Mesenchymal stem cell (in vitro differentiated cells and primary cell): ENCODE measurements around the gene TMEM117.

Source experiments
- DNase-seq: peaks from one replicate; pipeline ENCODE4 v3.0.0-alpha.2; 2013
- H2AFZ ChIP-seq: one replicate; pipeline ENCODE4 v1.6.1; 2013; ENCODE audit warnings: low read depth, mild to moderate bottlenecking, control low read depth, inconsistent platforms, low read length, moderate library complexity
- H2AK5ac ChIP-seq: 2 replicates; pipeline ENCODE4 v1.6.1; 2013; ENCODE audit warnings: low read length, moderate library complexity, mild to moderate bottlenecking, inconsistent platforms; ENCODE audit not compliant: severe bottlenecking
- H2BK120ac ChIP-seq: one replicate; pipeline ENCODE4 v1.6.1; 2013; ENCODE audit warnings: low read depth, mild to moderate bottlenecking, inconsistent platforms, low read length, moderate library complexity
- H2BK12ac ChIP-seq, 2 experiments: one replicate each; pipeline ENCODE4 v1.6.1; 2013; ENCODE audit warnings: inconsistent platforms in 2 of 2, low read length in 2 of 2, mild to moderate bottlenecking in 2 of 2, moderate library complexity in 2 of 2, control low read depth in 1 of 2
- H2BK15ac ChIP-seq: one replicate; pipeline ENCODE4 v1.6.1; 2013; ENCODE audit warnings: mild to moderate bottlenecking, low read depth, inconsistent platforms; ENCODE audit not compliant: poor library complexity, severe bottlenecking
- H2BK5ac ChIP-seq: 2 replicates; pipeline ENCODE4 v1.6.1; 2013; ENCODE audit warnings: low read depth, mild to moderate bottlenecking, low read length, control low read depth, inconsistent platforms; ENCODE audit not compliant: poor library complexity, severe bottlenecking
- H3K14ac ChIP-seq, 2 experiments: one replicate each; pipeline ENCODE4 v1.6.1; 2013; ENCODE audit warnings: inconsistent platforms in 2 of 2, low read length in 2 of 2, control low read depth in 1 of 2, mild to moderate bottlenecking in 1 of 2, moderate library complexity in 1 of 2
- H3K18ac ChIP-seq, 2 experiments: one replicate each; pipeline ENCODE4 v1.6.1; 2013; ENCODE audit warnings: inconsistent platforms in 2 of 2, low read length in 2 of 2, control low read depth in 1 of 2, low read depth in 1 of 2, mild to moderate bottlenecking in 1 of 2
- H3K23ac ChIP-seq, 2 experiments: one replicate each; pipeline ENCODE4 v1.6.1; 2013; ENCODE audit warnings: inconsistent platforms in 2 of 2, low read length in 2 of 2, mild to moderate bottlenecking in 2 of 2, moderate library complexity in 2 of 2, control low read depth in 1 of 2
- H3K27ac ChIP-seq: 2 replicates; pipeline ENCODE4 v1.5.1; 2013; ENCODE audit warnings: mild to moderate bottlenecking, moderate library complexity, low read length, control low read depth, inconsistent platforms; ENCODE audit not compliant: poor library complexity, severe bottlenecking
- H3K27me3 ChIP-seq, 2 experiments: 2 replicates each; pipeline versions ENCODE4 v1.6.1 to v1.7.0; 2013; ENCODE audit warnings: low read length in 2 of 2, mild to moderate bottlenecking in 2 of 2, moderate library complexity in 2 of 2, control low read depth in 1 of 2, inconsistent platforms in 1 of 2; ENCODE audit not compliant: control insufficient read depth in 1 of 2, insufficient read depth in 1 of 2
- H3K36me3 ChIP-seq, 2 experiments: 2 replicates each; pipeline versions ENCODE4 v1.6.1 to v1.7.0; 2013; ENCODE audit warnings: low read length in 2 of 2, control low read depth in 1 of 2, inconsistent platforms in 1 of 2, low read depth in 1 of 2, mild to moderate bottlenecking in 1 of 2; ENCODE audit not compliant: insufficient read depth in 2 of 2, control insufficient read depth in 1 of 2
- H3K4ac ChIP-seq, 2 experiments: one replicate each; pipeline ENCODE4 v1.6.1; 2013; ENCODE audit warnings: inconsistent platforms in 2 of 2, low read length in 2 of 2, mild to moderate bottlenecking in 2 of 2, moderate library complexity in 2 of 2, control low read depth in 1 of 2, low read depth in 1 of 2
- H3K4me1 ChIP-seq: 2 replicates; pipeline ENCODE4 v1.6.1; 2013; ENCODE audit warnings: low read depth, low read length, control low read depth; ENCODE audit not compliant: control insufficient read depth, insufficient read depth
- H3K4me2 ChIP-seq: 2 replicates; pipeline ENCODE4 v1.6.1; 2013; ENCODE audit warnings: low read length, mild to moderate bottlenecking, inconsistent platforms; ENCODE audit not compliant: poor library complexity, severe bottlenecking
- H3K4me3 ChIP-seq, 2 experiments: 2 replicates each; pipeline versions ENCODE4 v1.5.1 to v1.7.0; 2013; ENCODE audit warnings: low read length in 2 of 2, mild to moderate bottlenecking in 2 of 2, control low read depth in 1 of 2, low read depth in 1 of 2; ENCODE audit not compliant: insufficient read depth in 1 of 2
- H3K79me1 ChIP-seq: replicated peaks from 2 replicates; pipeline ENCODE4 v1.6.1; 2013; ENCODE audit warnings: mild to moderate bottlenecking, control low read depth, low read length, inconsistent platforms; ENCODE audit not compliant: poor library complexity, severe bottlenecking
- H3K9ac ChIP-seq: 2 replicates; pipeline ENCODE4 v1.7.0; 2013; ENCODE audit warnings: mild to moderate bottlenecking, low read length, moderate library complexity
- H3K9me3 ChIP-seq: 2 replicates; pipeline ENCODE4 v1.7.0; 2013; ENCODE audit warnings: mild to moderate bottlenecking, low read length; ENCODE audit not compliant: control insufficient read depth
- H4K8ac ChIP-seq: one replicate; pipeline ENCODE4 v1.6.1; 2013; ENCODE audit warnings: inconsistent platforms, mild to moderate bottlenecking, low read length, moderate library complexity
- H4K91ac ChIP-seq: one replicate; pipeline ENCODE4 v1.6.1; 2013; ENCODE audit warnings: mild to moderate bottlenecking, low read length, inconsistent platforms
- WGBS: methylation state at CpG from one replicate; pipeline ENCODE4 v1.1.7; 2013; ENCODE audit warnings: mixed read lengths; 5-methylcytosine and 5-hydroxymethylcytosine counted together

The TMEM117 gene

DNA sequence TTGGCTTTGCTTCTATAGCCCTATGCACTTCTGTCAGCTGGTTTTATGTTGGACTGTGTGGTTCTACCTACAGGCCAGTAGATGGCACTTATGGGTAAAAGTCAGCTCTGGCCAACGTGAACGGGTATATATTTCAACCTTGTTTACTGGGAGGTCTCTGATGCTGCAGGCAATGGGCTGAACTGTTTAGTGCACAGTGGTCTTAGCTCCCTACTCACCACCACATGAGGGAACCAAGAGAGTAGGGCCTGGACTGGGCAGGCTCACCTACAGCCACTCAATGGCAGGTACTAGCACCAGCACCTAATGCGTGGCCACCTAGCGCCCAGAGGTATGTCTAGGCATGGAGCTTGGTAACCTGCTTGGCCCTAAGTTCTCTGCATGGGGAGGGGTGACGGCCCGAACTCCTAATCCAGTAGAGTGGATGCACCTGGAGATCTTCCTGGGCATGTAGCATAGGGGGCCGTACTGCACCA lies 481.8 kb downstream of the TMEM117 start:
- H3K9me3 ChIP-seq, result peaks cover 7% of the 10 kb centered on the region
- H3K27ac ChIP-seq, result no peak overlapping the region
- H3K4me1 ChIP-seq, result no peaks in the 10 kb centered on the region
- H3K18ac ChIP-seq, result no peak overlapping the region
- no peak overlapping the region for H3K4me3 ChIP-seq
- no peak overlapping the region for H2BK5ac ChIP-seq
- no peak overlapping the region for H3K4me2 ChIP-seq
- no peak overlapping the region for H4K91ac ChIP-seq
- H2BK120ac ChIP-seq, result no peak overlapping the region
- no peak overlapping the region for H2AK5ac ChIP-seq
- peak; percentile 34 for DNase-seq
- H2BK15ac ChIP-seq, result no peak overlapping the region
- no peaks in the 10 kb centered on the region for H3K27me3 ChIP-seq
- no peaks in the 10 kb centered on the region for H3K79me1 ChIP-seq
- no peak overlapping the region for H4K8ac ChIP-seq
- no peak overlapping the region for H3K9ac ChIP-seq
- no peak overlapping the region for H2AFZ ChIP-seq
- H3K14ac ChIP-seq, result no peak overlapping the region
- H3K4ac ChIP-seq, result no peak overlapping the region
- H3K23ac ChIP-seq, result no peak overlapping the region
- 77% methylated on average over 7 of the region's 7 CpGs for WGBS
- no peak overlapping the region for H2BK12ac ChIP-seq
- H3K36me3 ChIP-seq, result no peaks in the 10 kb centered on the region

DNA sequence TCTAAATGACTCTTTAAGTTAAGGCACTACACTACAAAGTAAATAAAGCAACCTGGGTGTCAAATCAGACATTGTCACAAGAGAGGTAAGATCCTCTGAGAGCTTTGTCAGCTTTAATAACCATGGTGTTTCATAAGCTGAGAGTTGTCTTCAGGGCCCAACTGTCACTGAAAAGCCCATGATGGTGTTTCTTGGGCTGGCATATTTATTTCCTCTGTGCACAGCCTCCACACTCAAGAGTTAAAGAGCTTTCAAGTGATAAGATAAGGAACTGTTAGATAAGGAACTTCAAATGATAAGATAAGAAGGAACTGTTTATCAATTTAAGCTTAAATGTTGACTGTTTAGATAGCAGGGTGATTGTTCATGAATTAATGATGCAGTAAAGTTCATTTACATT lies 495.4 kb downstream of the TMEM117 start:
- Histone ChIP-seq H3K36me3 (no peaks in the 10 kb centered on the region), H3K4me3 (no peak overlapping the region), H3K27ac (no peak overlapping the region)

DNA sequence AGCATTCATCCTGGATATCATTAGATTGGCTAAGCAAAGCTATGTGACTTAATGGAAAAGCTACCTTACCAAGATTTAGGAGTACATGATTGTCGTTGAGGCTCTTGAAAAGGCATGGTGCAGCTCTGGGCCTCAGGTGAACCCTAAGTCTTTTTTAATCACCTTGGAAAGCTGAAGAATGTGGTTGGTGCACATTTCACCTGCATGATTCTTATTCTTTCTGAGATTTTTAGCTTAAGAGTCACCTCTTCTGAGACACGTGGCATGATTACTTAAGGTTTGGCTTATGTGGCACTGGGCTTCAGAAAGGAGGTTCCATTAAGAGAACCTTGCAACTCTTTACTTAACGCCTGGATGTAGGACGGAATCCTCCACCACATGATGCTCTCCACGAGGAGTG lies 498.5 kb downstream of the TMEM117 start:
- Histone ChIP-seq H3K4me3 (no peak overlapping the region), H3K27ac (no peak overlapping the region), H3K4me1 (no peaks in the 10 kb centered on the region), H3K23ac (no peak overlapping the region), H4K91ac (no peak overlapping the region), H2BK5ac (no peak overlapping the region), H3K79me1 (no peaks in the 10 kb centered on the region), H3K36me3 (no peaks in the 10 kb centered on the region), H3K4me2 (no peak overlapping the region), H2BK12ac (no peak overlapping the region), H3K4ac (no peak overlapping the region), H2AFZ (no peak overlapping the region), H3K27me3 (no peaks in the 10 kb centered on the region), H2BK120ac (no peak overlapping the region), H3K14ac (no peak overlapping the region), H3K9me3 (no peaks in the 10 kb centered on the region), H3K9ac (no peak overlapping the region), H4K8ac (no peak overlapping the region), H2BK15ac (no peak overlapping the region), H2AK5ac (no peak overlapping the region), H3K18ac (no peak overlapping the region)
- 71% methylated on average over 4 of the region's 5 CpGs for WGBS
- DNase-seq, result no peak

More for the DNA sequence above, 495.4 kb downstream of the TMEM117 start:
- Histone ChIP-seq H2BK5ac (no peak overlapping the region), H3K18ac (no peak overlapping the region), H4K8ac (no peak overlapping the region), H3K27me3 (no peaks in the 10 kb centered on the region), H3K4ac (no peak overlapping the region), H3K23ac (no peak overlapping the region), H3K9ac (no peak overlapping the region), H3K14ac (no peak overlapping the region), H4K91ac (no peak overlapping the region), H2AFZ (no peak overlapping the region), H3K9me3 (no peaks in the 10 kb centered on the region), H2BK15ac (no peak overlapping the region), H2AK5ac (no peak overlapping the region), H3K4me1 (no peaks in the 10 kb centered on the region), H3K79me1 (no peaks in the 10 kb centered on the region), H3K4me2 (no peak overlapping the region), H2BK120ac (no peak overlapping the region), H2BK12ac (no peak overlapping the region)
- no peak for DNase-seq

DNA sequence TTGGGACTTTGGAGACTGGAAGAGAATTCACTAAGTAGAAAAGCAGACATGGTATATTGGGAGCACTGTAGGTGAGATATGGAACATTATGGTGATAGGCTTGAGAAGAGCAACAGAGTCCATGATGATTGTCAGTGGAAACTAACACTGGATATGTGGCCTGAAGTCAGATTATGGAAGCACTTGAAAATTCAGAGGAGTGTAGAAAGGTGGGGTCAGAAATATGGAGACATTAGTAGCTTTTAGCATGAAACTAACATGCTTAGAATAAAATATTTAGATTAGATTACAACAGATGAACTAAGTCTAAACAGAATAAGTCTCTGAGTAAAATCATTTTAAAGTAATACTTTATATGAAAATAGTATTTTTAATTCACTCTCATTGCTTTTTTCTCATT lies 499.1 kb downstream of the TMEM117 start:
- no peak overlapping the region for H2AFZ ChIP-seq
- no peak overlapping the region for H2BK5ac ChIP-seq
- no peak overlapping the region for H2BK12ac ChIP-seq
- no peak overlapping the region for H2BK120ac ChIP-seq
- H3K18ac ChIP-seq, result no peak overlapping the region
- no peaks in the 10 kb centered on the region for H3K36me3 ChIP-seq
- no peak overlapping the region for H3K14ac ChIP-seq
- H3K4ac ChIP-seq, result no peak overlapping the region
- no peak for DNase-seq
- no peaks in the 10 kb centered on the region for H3K4me1 ChIP-seq
- no peaks in the 10 kb centered on the region for H3K27me3 ChIP-seq
- no peak overlapping the region for H3K23ac ChIP-seq
- H3K9ac ChIP-seq, result no peak overlapping the region
- H2BK15ac ChIP-seq, result no peak overlapping the region
- no peak overlapping the region for H4K91ac ChIP-seq
- no peak overlapping the region for H3K27ac ChIP-seq
- no peak overlapping the region for H2AK5ac ChIP-seq
- H3K79me1 ChIP-seq, result no peaks in the 10 kb centered on the region
- no peak overlapping the region for H3K4me3 ChIP-seq
- no peaks in the 10 kb centered on the region for H3K9me3 ChIP-seq
- H4K8ac ChIP-seq, result no peak overlapping the region
- H3K4me2 ChIP-seq, result no peak overlapping the region
